SU-DHL-6 (cell line): ENCODE results near the gene SPEN.

Source experiments
- H2AFZ ChIP-seq: fragments of 200-600 bp; sonication (generic); 2 replicates; pipeline ENCODE4 v1.6.1; 2014; ENCODE audit warnings: low read depth, mild to moderate bottlenecking, moderate library complexity, mixed read lengths, antibody characterized with exemption, low read length; ENCODE audit not compliant: severe bottlenecking
- H3F3A ChIP-seq: fragments of 200-600 bp; shearing (Covaris generic); 2 replicates; pipeline ENCODE4 v1.6.0; 2016; ENCODE audit warnings: antibody characterized with exemption, mild to moderate bottlenecking; ENCODE audit not compliant: insufficient read depth
- H3K27ac ChIP-seq: fragments of 200-600 bp; sonication (generic); 2 replicates; pipeline ENCODE4 v1.5.1; 2016; ENCODE audit warnings: low read depth, mild to moderate bottlenecking, low read length, moderate library complexity, mixed read lengths
- H3K27me3 ChIP-seq: fragments of 200-600 bp; sonication (generic), shearing (Covaris generic); 2 replicates; pipeline ENCODE4 v1.6.0; 2014; ENCODE audit warnings: mild to moderate bottlenecking, low read length
- H3K36me3 ChIP-seq: fragments of 200-600 bp; sonication (generic); 2 replicates; pipeline ENCODE4 v1.6.1; 2014; ENCODE audit warnings: mild to moderate bottlenecking, low read length, mixed read lengths
- H3K4me2 ChIP-seq: fragments of 300-600, 200-600 bp; shearing (Covaris generic), sonication (generic); 2 replicates; pipeline ENCODE4 v1.6.0; 2014; ENCODE audit warnings: low read length, low read depth, mild to moderate bottlenecking; ENCODE audit not compliant: poor library complexity, severe bottlenecking
- H3K4me3 ChIP-seq: fragments of 200-600 bp; sonication (generic); 2 replicates; pipeline ENCODE4 v1.5.1; 2014; ENCODE audit warnings: antibody characterized with exemption, low read length, mild to moderate bottlenecking, mixed read lengths; ENCODE audit not compliant: insufficient read depth, poor library complexity, severe bottlenecking
- H3K79me2 ChIP-seq: fragments of 200-600 bp; sonication (generic); 2 replicates; pipeline ENCODE4 v1.6.1; 2014; ENCODE audit warnings: mild to moderate bottlenecking, low read length, moderate library complexity; ENCODE audit not compliant: insufficient read depth
- H3K9ac ChIP-seq: fragments of 200-600 bp; sonication (generic); 2 replicates; pipeline ENCODE4 v1.7.0; 2014; ENCODE audit warnings: mild to moderate bottlenecking, low read length
- H3K9me2 ChIP-seq: fragments of 200-600 bp; sonication (generic); replicated peaks from 2 replicates; pipeline ENCODE4 v1.6.1; 2014; ENCODE audit warnings: low read length; ENCODE audit not compliant: insufficient read depth
- H3K9me3 ChIP-seq: fragments of 200-600 bp; sonication (generic); 2 replicates; pipeline ENCODE4 v1.6.1; 2014; ENCODE audit warnings: low read length, mixed read lengths; ENCODE audit not compliant: insufficient read depth
- H4K20me1 ChIP-seq: fragments of 200-600 bp; sonication (generic); 2 replicates; pipeline ENCODE4 v1.6.1; 2014; ENCODE audit warnings: low read depth, mild to moderate bottlenecking, antibody characterized with exemption, low read length, moderate library complexity, mixed read lengths
- EZH2phosphoT487 ChIP-seq: fragments of 200-600 bp; sonication (generic), shearing (Covaris generic); conservative IDR thresholded peaks from 2 replicates; pipeline ENCODE4 v1.6.1; 2018; ENCODE audit warnings: mild to moderate bottlenecking, antibody characterized with exemption, low read length, moderate library complexity, mixed read lengths
- TF ChIP-seq, protein P1 (sequence below): fragments of 200-600 bp; sonication (generic); IDR thresholded peaks from one replicate; pipeline ENCODE4 v1.5.1; 2017; ENCODE audit warnings: antibody characterized with exemption, mild to moderate bottlenecking, low read length, moderate library complexity; ENCODE audit not compliant: insufficient read depth, poor library complexity, severe bottlenecking

Gene SPEN

DNA sequence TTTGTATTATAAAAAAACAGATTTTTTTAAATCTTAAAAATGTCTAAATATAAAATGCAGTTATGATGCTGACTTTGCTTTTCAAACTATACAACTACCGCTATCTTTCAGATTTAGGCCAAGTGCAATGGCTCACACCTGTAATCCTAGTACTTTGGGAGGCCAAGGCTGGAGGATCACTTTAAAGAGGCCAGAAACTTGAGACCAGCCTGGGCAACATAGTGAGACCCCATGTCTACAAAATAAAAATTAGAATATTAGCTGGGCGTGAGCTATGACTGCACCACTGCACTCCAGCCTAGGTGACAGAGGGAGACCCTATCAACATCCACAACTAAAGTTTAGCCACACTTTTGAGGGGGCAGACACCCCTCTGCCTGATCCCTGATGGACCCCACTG, 108.0 kb downstream of the SPEN start:
- no peaks in the 10 kb centered on the region; the same call in 1 of the 2 replicates for H4K20me1 ChIP-seq
- H2AFZ ChIP-seq, result no peak overlapping the region
- no peaks in the 10 kb centered on the region for H3F3A ChIP-seq
- H3K4me3 ChIP-seq, result no peak overlapping the region
- TF ChIP-seq, protein P1, sequence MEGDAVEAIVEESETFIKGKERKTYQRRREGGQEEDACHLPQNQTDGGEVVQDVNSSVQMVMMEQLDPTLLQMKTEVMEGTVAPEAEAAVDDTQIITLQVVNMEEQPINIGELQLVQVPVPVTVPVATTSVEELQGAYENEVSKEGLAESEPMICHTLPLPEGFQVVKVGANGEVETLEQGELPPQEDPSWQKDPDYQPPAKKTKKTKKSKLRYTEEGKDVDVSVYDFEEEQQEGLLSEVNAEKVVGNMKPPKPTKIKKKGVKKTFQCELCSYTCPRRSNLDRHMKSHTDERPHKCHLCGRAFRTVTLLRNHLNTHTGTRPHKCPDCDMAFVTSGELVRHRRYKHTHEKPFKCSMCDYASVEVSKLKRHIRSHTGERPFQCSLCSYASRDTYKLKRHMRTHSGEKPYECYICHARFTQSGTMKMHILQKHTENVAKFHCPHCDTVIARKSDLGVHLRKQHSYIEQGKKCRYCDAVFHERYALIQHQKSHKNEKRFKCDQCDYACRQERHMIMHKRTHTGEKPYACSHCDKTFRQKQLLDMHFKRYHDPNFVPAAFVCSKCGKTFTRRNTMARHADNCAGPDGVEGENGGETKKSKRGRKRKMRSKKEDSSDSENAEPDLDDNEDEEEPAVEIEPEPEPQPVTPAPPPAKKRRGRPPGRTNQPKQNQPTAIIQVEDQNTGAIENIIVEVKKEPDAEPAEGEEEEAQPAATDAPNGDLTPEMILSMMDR, result no peak
- TF ChIP-seq EZH2phosphoT487, result no peak
- H3K27ac ChIP-seq, result no peak overlapping the region
- H3K9ac ChIP-seq, result no peak overlapping the region
- no peaks in the 10 kb centered on the region for H3K27me3 ChIP-seq
- no peak overlapping the region for H3K4me2 ChIP-seq
- no peaks in the 10 kb centered on the region for H3K9me3 ChIP-seq
- H3K79me2 ChIP-seq, result peaks cover 81% of the 10 kb centered on the region
- H3K36me3 ChIP-seq, result no peaks in the 10 kb centered on the region
- H3K9me2 ChIP-seq, result no peaks in the 10 kb centered on the region

DNA sequence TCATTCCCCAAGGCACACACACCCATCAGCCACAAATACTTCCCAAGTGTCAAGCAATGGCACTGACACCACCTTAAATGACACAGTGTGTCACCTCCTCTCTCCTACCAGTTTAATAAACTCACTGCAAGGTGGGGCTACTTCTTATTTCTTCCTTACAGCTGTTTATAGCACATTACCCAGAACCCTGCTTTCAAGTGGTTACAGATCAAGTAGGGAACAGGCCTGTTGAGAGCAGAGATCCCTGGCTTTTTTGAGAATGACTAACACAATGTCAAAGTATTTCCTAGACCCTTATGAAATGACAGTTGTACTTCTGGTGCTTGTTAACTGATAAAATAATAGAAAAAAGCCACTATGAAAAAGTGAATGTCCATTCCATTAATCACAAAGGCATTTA, 108.6 kb downstream of the SPEN start:
- TF ChIP-seq EZH2phosphoT487, result no peak
- TF ChIP-seq, protein P1, result no peak
- Histone ChIP-seq H4K20me1 (no peaks in the 10 kb centered on the region; the same call in 1 of the 2 replicates), H3F3A (no peaks in the 10 kb centered on the region), H3K27ac (no peak overlapping the region), H3K4me2 (no peak overlapping the region), H3K9ac (no peak overlapping the region), H3K9me3 (no peaks in the 10 kb centered on the region), H3K36me3 (no peaks in the 10 kb centered on the region), H3K27me3 (no peaks in the 10 kb centered on the region), H3K4me3 (no peak overlapping the region), H3K9me2 (no peaks in the 10 kb centered on the region), H3K79me2 (peaks cover 84% of the 10 kb centered on the region), H2AFZ (no peak overlapping the region)

DNA sequence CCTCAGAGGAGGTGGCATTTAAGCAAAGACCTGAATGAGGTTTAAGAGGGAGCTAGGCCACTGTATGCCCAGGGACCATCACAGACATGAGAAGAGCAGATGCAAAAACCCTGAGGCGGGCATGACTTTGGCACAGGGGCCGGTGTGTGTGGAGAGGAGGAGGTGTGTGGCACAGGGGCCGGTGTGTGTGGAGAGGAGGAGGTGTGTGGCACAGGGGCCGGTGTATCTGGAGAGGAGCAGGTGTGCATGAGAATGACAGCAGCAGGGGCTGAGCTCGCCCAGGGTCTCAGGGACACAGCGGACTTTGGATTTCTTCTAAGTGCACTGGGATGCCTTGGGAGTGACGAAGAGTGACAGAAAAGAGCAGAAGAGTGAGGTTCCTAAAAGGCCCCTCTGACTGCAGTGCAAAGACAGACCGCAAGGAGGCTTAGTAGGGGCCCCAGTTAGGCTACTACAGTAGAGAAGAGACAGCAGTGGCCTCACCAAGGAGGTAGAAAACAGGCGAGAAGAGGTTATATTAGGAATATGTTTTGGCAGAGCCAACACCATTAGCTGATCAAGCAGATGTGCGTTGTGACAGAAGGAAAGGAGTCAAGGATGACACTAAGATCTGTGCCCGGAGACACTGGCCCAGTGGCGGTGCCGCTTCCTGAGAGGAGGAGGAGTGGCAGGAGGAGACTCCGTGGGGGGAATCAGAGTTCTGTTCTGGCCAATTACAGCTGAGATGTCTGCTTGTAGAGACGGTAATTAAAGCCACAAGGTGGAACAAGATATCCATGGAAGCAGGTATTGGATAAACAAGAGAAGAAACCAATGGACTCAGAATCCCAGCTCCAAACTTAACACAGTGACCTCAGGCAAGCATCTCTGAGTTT, 110.0 kb downstream of the SPEN start:
- peaks cover 84% of the 10 kb centered on the region for H3K79me2 ChIP-seq
- TF ChIP-seq EZH2phosphoT487, result no peak
- TF ChIP-seq, protein P1, result no peak

More for the DNA sequence above, 110.0 kb downstream of the SPEN start:
- no peaks in the 10 kb centered on the region for H3F3A ChIP-seq
- H3K9ac ChIP-seq, result no peak overlapping the region
- no peaks in the 10 kb centered on the region; the same call in 1 of the 2 replicates for H4K20me1 ChIP-seq
- H3K27ac ChIP-seq, result no peak overlapping the region
- no peak overlapping the region for H3K4me3 ChIP-seq
- no peak overlapping the region for H3K4me2 ChIP-seq
- H3K9me2 ChIP-seq, result no peaks in the 10 kb centered on the region
- no peak overlapping the region for H2AFZ ChIP-seq
- H3K27me3 ChIP-seq, result no peaks in the 10 kb centered on the region
- no peaks in the 10 kb centered on the region for H3K36me3 ChIP-seq
- no peaks in the 10 kb centered on the region for H3K9me3 ChIP-seq
